BE2C (cell line): Measurements from ENCODE around the gene PCDHB6.
"Not testable (repeated sequence)": the region's sequence is repeated elsewhere in the genome, so short reads cannot be mapped to it uniquely, and the experiment has no call there.

ENCODE experiments used
- DNase-seq: peaks from one replicate; pipeline ENCODE4 v3.0.0-alpha.2; 2020
- H3K27me3 ChIP-seq: fragments of 250-450 bp; sonication (Bioruptor Pico); 2 replicates; pipeline ENCODE4 v1.5.1; 2020; ENCODE audit warnings: mild to moderate bottlenecking
- H3K36me3 ChIP-seq: fragments of 250-450 bp; sonication (Bioruptor Pico); 2 replicates; pipeline ENCODE4 v1.5.1; 2020; ENCODE audit warnings: mild to moderate bottlenecking
- H3K4me1 ChIP-seq: fragments of 250-450 bp; sonication (Bioruptor Pico); 2 replicates; pipeline ENCODE4 v1.5.1; 2020
- H3K4me3 ChIP-seq: 2 replicates; pipeline ENCODE4 v1.5.1; 2011; ENCODE audit warnings: low read depth, low read length
- H3K9me3 ChIP-seq: fragments of 250-450 bp; sonication (Bioruptor Pico); 2 replicates; pipeline ENCODE4 v1.5.1; 2020
- CTCF ChIP-seq: IDR thresholded peaks from 2 replicates; pipeline ENCODE4 v1.5.1; 2012; ENCODE audit warnings: mild to moderate bottlenecking, low read depth, low read length

The PCDHB6 gene

GRCh38 chr5:141121563-141121962, 28.3 kb upstream of the PCDHB6 start, which contains the start of gene PCDHB4:
TSS of gene PCDHB4 (plus strand) at chr5:141121818. CDS start at chr5:141121999, 181 bp downstream.
- Histone ChIP-seq H3K27me3 (no peaks in the 10 kb centered on the region), H3K4me1 (no peaks in the 10 kb centered on the region), H3K9me3 (no peaks in the 10 kb centered on the region), H3K4me3 (peak within 1 kb of the TSS; percentile 62), H3K36me3 (no peaks in the 10 kb centered on the region)
- peak; percentile 74 for DNase-seq
- TF ChIP-seq CTCF: peak; percentile 81

GRCh38 chr5:141121985-141122384, 27.9 kb upstream of the PCDHB6 start:
- H3K36me3 ChIP-seq: no peaks in the 10 kb centered on the region
- H3K9me3 ChIP-seq: no peaks in the 10 kb centered on the region
- peak overlapping the region; percentile 62 for H3K4me3 ChIP-seq
- no peak for TF ChIP-seq CTCF
- H3K4me1 ChIP-seq: no peaks in the 10 kb centered on the region
- DNase-seq: peak; percentile 31
- H3K27me3 ChIP-seq: no peaks in the 10 kb centered on the region

- not testable (repeated sequence) for H3K36me3 ChIP-seq, H3K9me3 ChIP-seq, H3K4me3 ChIP-seq, H3K4me1 ChIP-seq, DNase-seq, H3K27me3 ChIP-seq
These were observed 26.3 kb upstream of the PCDHB6 start for GRCh38 chr5:141123396-141124135.

GRCh38 chr5:141127305-141127704, 22.6 kb upstream of the PCDHB6 start:
- Histone ChIP-seq H3K36me3 (no peaks in the 10 kb centered on the region), H3K4me3 (no peak overlapping the region), H3K4me1 (no peaks in the 10 kb centered on the region), H3K9me3 (no peaks in the 10 kb centered on the region), H3K27me3 (no peaks in the 10 kb centered on the region)
- no peak for DNase-seq
- no peak for TF ChIP-seq CTCF

GRCh38 chr5:141135030-141135717, 14.7 kb upstream of the PCDHB6 start, which contains the start of gene PCDHB5:
TSS of gene PCDHB5 (plus strand) at chr5:141135206. CDS start at chr5:141135435, 229 bp downstream.
- Histone ChIP-seq H3K36me3 (no peaks in the 10 kb centered on the region), H3K4me1 (no peaks in the 10 kb centered on the region), H3K27me3 (no peaks in the 10 kb centered on the region), H3K9me3 (no peaks in the 10 kb centered on the region; the same call in 1 of the 2 replicates), H3K4me3 (no peak within 1 kb of the TSS)
- TF ChIP-seq CTCF: peak; percentile 54
- peak; percentile 42 for DNase-seq

DNA sequence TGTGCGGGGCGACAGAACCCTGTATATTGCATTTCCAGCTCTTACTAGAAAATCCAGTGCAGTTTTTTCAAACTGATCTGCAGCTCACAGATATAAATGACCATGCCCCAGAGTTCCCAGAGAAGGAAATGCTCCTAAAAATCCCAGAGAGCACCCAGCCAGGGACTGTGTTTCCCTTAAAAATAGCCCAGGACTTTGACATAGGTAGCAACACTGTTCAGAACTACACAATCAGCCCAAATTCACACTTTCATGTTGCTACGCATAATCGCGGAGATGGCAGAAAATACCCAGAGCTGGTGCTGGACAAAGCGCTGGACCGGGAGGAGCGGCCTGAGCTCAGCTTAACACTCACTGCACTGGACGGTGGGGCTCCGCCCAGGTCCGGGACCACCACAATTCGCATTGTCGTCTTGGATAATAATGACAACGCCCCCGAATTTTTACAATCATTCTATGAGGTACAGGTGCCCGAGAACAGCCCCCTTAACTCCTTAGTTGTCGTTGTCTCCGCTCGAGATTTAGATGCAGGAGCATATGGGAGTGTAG, 14.1 kb upstream of the PCDHB6 start:
- no peaks in the 10 kb centered on the region for H3K27me3 ChIP-seq
- no peaks in the 10 kb centered on the region for H3K36me3 ChIP-seq
- no peak for TF ChIP-seq CTCF
- H3K4me3 ChIP-seq: no peak overlapping the region
- H3K9me3 ChIP-seq: no peaks in the 10 kb centered on the region; the same call in 1 of the 2 replicates
- DNase-seq: no peak
- no peaks in the 10 kb centered on the region for H3K4me1 ChIP-seq

DNA sequence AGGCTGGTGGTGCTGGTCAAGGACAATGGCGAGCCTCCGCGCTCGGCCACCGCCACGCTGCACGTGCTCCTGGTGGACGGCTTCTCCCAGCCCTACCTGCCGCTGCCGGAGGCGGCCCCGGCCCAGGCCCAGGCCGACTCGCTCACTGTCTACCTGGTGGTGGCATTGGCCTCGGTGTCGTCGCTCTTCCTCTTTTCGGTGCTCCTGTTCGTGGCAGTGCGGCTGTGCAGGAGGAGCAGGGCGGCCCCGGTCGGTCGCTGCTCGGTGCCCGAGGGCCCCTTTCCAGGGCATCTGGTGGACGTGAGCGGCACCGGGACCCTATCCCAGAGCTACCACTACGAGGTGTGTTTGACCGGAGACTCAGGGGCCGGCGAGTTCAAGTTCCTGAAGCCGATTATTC, 12.5 kb upstream of the PCDHB6 start:
- H3K4me3 ChIP-seq, H3K27me3 ChIP-seq, H3K9me3 ChIP-seq, H3K4me1 ChIP-seq, H3K36me3 ChIP-seq, DNase-seq: not testable (repeated sequence)
